KBM-7 (cell line): ENCODE results near the gene HP1BP3.
"Not testable (repeated sequence)": the region's sequence is repeated elsewhere in the genome, so short reads cannot be mapped to it uniquely, and the experiment has no call there.

ENCODE experiments used
- DNase-seq: peaks from one replicate; pipeline ENCODE4 v3.0.0-alpha.2; 2015
- in situ Hi-C: fragments of 300-500 bp; cut with MboI; formaldehyde crosslinking; loops from 2 replicates; pipeline ENCODE4 v1.14.3; 2020; ENCODE audit warnings: low sequenced_read_pairs, low pct_unique_long_range_greater_than_20kb, mixed read lengths

HP1BP3 gene

GRCh38 chr1:20787029-20787839 lies at the start of gene HP1BP3:
Gene HP1BP3, minus strand, starts transcription at chr1:20787307. Its CDS starts 6,867 bp downstream, at chr1:20780440.
- in situ Hi-C loops: no loop called here
- peak; percentile 64 for DNase-seq

GRCh38 chr1:20836230-20836629 lies 49.1 kb upstream of the HP1BP3 start:
- DNase-seq: no peak
- in situ Hi-C loops: no loop called here

- in situ Hi-C loops: no loop called here
- no peak for DNase-seq
Observed at GRCh38 chr1:20834780-20835179, 47.7 kb upstream of the HP1BP3 start.

- no peak for DNase-seq
- in situ Hi-C loops: no loop called here
Observed at GRCh38 chr1:20834192-20834591, 47.1 kb upstream of the HP1BP3 start.

- DNase-seq: no peak
- in situ Hi-C loops: no loop called here
Observed at GRCh38 chr1:20830378-20830777, 43.3 kb upstream of the HP1BP3 start.

- DNase-seq: no peak
- in situ Hi-C loops: no loop called here
Observed at GRCh38 chr1:20829946-20830345, 42.8 kb upstream of the HP1BP3 start.

- in situ Hi-C loops: no loop called here
- no peak for DNase-seq
Observed at GRCh38 chr1:20829531-20829930, 42.4 kb upstream of the HP1BP3 start.

- in situ Hi-C loops: no loop called here
Observed at GRCh38 chr1:20823845-20824244, 36.7 kb upstream of the HP1BP3 start.

GRCh38 chr1:20821466-20821865 lies 34.4 kb upstream of the HP1BP3 start:
- DNase-seq: no peak
- in situ Hi-C loops: no loop called here

More at GRCh38 chr1:20823845-20824244, 36.7 kb upstream of the HP1BP3 start:
- no peak for DNase-seq

- in situ Hi-C loops: no loop called here
- DNase-seq: no peak
Observed at GRCh38 chr1:20819818-20820217, 32.7 kb upstream of the HP1BP3 start.

- in situ Hi-C loops: no loop called here
- DNase-seq: no peak
Observed at GRCh38 chr1:20814534-20814871, 27.4 kb upstream of the HP1BP3 start.

GRCh38 chr1:20811916-20812315 lies 24.8 kb upstream of the HP1BP3 start:
- no peak for DNase-seq
- in situ Hi-C loops: no loop called here

- no peak for DNase-seq
- in situ Hi-C loops: no loop called here
Observed at GRCh38 chr1:20793236-20793635, 6.1 kb upstream of the HP1BP3 start.

GRCh38 chr1:20792196-20792595 lies 5.1 kb upstream of the HP1BP3 start:
- in situ Hi-C loops: no loop called here
- DNase-seq: no peak

GRCh38 chr1:20790785-20791184 lies 3.7 kb upstream of the HP1BP3 start:
- DNase-seq: no peak
- in situ Hi-C loops: no loop called here

GRCh38 chr1:20789598-20789997 lies 2.5 kb upstream of the HP1BP3 start:
- DNase-seq, in situ Hi-C loops: not testable (repeated sequence)

GRCh38 chr1:20787840-20788795 lies 1.0 kb upstream of the HP1BP3 start:
- in situ Hi-C loops: no loop called here
- peak; percentile 25 for DNase-seq

- in situ Hi-C loops: no loop called here
- DNase-seq: peak; percentile 97
Observed at GRCh38 chr1:20786253-20787028, 666 bp downstream of the HP1BP3 start.

GRCh38 chr1:20785907-20786252 lies 1.2 kb downstream of the HP1BP3 start:
- in situ Hi-C loops: no loop called here
- DNase-seq: no peak

- no peak for DNase-seq
- in situ Hi-C loops: no loop called here
Observed at GRCh38 chr1:20775700-20776099, 11.4 kb downstream of the HP1BP3 start.
